HG03439 (cell line): ENCODE measurements around the gene DIPK1B.
"Not testable (repeated sequence)": the region's sequence is repeated elsewhere in the genome, so short reads cannot be mapped to it uniquely, and the experiment has no call there.

Experiments used
- ATAC-seq: cut with Tn5 transposase; IDR thresholded peaks from one replicate; pipeline ENCODE4 v1.9.1; 2021; ENCODE audit warnings: mild to moderate bottlenecking, moderate library complexity; ENCODE audit not compliant: unreplicated experiment

Gene DIPK1B

GRCh38 chr9:136748666-136749611 is 36.6 kb downstream of the DIPK1B start:
- no peak for ATAC-seq

DNA sequence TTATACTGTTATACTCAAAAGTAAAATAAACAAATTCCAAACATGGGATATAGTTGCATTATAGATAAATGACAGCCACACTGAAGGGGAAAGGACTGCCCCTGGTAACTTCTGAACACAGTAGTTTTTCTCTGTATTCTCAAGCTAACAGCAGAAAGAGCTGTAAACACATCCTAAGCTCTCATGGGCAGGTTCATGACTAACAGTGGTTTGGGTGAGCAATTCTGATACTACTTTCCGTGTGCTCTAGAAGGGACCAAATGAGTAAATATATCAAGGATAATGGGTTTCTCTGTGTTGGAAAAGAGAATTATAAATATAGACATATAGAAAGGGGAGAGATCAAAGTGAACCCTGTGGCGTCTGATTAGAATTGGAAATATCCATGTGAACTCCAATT is 38.2 kb downstream of the DIPK1B start:
- ATAC-seq: no peak

DNA sequence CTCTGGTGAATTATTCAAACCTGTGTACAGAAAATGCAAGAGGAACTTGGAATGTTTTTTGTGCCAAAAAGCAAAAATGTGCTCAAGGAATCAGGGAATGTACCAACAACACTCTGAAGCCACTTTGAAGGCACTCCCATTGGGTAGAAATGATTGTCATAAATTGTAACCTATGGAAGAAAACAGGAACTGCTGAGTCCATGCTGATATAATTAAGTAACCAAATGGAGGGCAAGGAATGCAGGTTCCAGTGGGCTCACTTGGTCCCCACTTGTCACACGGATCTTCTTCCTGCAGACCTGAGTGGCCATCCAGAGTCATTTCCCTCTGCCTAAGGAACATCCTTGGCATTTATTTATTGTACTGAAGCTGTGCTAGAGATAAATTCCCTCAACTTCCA is 38.9 kb downstream of the DIPK1B start:
- ATAC-seq: no peak

GRCh38 chr9:136751814-136752213 is 39.4 kb downstream of the DIPK1B start:
- ATAC-seq: no peak

- no peak for ATAC-seq
Measured at GRCh38 chr9:136753371-136754058, 41.1 kb downstream of the DIPK1B start.

DNA sequence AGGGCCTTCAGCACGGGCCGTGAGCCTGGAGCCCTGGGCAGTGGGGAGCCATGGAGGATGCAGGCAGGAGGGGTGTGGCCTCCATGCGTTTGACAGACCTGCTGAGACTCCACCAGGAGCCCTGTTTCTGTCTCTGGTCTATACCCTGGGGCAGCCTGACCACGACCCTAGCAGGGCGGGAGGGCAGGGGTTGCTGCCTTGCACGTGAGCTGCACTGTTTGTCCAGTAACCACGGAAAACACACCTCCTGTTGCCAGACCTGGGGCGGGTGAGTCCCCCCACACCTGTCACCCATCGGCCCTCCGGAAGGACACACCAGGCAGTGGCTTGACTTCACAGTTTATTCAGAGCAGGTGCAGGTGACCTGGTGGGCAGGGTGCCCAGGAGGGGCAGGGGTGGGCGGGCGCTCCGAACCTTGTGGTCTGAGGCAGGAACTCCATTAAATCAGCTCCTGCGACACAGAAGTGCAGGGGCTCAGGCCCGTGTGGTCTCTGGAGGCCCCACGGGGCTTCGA is 41.7 kb downstream of the DIPK1B start:
- ATAC-seq: no peak

DNA sequence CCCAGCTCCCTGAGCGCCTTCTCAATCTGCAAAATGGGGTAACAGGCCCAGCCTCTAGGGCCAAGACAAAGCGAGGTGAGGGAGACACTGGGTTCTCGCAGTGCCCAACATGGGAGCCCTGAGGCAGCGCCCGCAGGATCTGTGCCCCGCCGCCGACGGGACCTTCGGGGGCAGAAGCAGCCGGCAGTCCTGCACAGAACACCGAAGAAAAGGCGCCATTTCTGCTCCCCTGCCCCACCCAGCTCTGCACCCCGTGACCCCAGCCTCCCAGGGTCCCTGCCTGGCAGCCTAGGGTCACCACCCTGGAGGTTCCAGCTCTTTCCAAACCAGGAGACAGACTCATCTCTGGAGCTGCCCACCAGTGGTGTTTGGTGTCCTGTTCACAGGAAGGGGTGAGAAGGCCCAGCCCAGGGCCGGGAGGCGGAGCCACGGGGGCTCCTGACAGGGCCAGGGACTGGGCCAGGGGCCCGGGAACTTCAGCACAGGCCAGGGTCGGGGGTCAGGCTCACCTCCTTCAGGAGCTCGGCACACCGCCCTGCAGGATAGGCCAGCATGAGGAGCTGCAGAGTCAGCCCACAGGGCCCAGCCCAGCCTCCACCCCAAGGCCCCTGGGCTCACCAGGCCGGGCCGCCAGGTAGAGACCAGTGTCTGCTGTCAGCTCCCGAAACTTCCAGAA is 42.4 kb downstream of the DIPK1B start:
- ATAC-seq: no peak

- not testable (repeated sequence) for ATAC-seq
Measured at GRCh38 chr9:136755302-136756133, 43.1 kb downstream of the DIPK1B start.

DNA sequence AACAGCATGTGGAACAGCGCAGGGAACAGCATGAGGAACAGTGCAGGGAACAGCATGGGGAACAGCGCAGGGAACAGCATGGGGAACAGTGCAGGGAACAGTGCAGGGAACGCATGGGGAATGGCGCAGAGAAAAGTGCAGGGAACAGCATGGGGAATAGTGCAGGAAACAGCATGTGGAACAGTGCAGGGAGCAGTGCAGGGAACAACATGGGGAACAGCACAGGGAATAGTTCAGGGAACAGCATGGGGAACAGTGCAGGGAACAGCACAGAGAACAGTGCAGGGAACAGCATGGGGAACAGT is 43.7 kb downstream of the DIPK1B start:
- no peak for ATAC-seq

GRCh38 chr9:136756836-136757235 is 44.5 kb downstream of the DIPK1B start:
- ATAC-seq: no peak

DNA sequence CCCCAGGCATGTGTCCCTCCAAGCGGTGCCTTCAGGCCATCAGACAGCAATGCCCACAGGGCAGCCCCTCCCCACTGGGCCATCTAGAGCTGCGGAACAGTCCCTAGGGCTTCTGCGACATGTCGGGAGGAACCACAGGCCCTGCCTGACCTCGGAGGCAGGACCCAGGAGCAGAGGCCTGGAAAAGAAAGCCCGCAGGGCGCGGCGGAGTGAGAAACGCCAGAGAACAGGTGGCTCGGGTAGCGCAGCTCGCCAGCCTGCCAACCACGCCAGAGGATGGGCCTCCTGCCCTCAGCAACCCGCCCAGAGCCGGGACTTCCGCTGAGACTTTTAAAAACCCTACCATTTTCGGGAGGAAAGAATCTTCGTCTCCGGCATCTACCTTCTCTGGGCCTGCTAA is 45.0 kb downstream of the DIPK1B start:
- no peak for ATAC-seq

GRCh38 chr9:136757751-136758140 is 45.4 kb downstream of the DIPK1B start:
- ATAC-seq: no peak

GRCh38 chr9:136759001-136759400 is 46.6 kb downstream of the DIPK1B start:
- no peak for ATAC-seq

DNA sequence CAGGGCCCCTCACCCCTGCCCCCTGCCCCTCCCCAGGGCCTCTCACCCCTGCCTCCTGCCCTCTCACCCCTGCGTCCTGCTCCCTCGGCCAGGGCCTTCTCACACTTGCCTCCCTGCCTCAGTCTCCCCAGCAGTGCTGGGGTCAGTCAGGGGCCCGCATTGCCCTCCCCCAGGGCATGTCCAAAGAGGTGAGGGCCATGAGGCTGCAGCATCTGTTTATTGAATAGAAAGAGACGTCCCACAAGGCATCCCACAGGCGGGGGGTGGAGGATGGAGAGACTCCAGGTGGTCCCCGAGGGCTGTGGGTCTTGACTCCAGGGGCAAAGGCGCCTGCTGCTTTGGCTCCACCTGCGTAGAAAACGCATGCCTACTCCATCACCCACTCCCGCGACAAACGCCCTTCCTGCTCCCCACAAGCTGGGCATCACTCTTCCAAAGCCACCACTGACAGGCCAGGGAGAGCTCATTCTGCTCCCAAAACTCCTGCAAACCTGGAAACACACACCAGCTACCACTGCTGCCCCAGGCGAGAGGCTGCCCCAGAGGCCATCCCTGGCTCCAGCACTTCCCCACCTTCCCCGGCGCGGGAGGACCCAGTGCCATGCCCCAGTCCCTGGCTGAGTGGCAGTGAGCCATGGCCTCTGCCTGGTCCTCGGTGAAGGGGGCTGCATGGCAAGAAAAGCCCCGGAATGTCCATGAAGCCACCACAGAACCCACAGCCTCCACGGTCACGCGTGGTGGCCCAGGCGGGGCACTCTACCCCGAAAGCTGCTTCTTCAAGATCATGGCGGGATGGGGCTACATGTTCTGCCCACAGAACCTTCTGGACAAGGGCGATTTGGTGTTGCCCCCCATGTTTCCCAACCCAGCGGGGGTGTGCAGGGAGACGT is 47.3 kb downstream of the DIPK1B start:
- no peak for ATAC-seq

- ATAC-seq: no peak
Measured at GRCh38 chr9:136760424-136760823, 48.1 kb downstream of the DIPK1B start.

DNA sequence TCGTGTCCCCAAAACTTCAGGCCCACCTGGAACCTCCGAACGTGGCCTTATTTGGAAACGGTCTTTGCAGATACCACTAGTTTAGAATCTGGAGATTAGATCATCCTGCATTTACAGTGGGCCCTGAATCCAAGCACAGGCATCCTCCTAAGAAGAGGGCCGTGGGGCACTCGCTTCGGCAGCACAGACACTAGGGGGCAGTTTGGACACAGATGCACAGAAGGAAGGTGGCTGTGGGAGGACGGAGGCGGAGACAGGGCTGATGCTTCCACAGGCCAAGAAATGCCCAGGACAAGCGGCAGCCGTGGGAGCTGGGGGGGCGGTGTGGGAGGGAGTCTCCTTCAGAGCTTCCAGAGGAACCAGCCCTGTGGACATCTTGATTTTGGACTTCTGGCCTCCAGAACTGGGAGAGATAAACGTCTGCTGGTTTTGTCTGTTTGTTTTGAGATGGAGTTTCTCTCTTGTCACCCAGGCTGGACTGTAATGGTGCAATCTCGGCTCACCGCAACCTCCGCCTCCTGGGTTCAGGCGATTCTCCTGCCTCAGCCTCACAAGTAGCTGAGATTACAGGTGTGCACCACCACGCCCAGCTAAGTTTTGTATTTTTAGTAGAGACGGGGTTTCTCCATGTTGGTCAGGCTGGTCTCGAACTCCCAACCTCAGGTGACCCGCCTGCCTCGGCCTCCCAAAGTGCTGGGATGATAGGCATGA is 48.6 kb downstream of the DIPK1B start:
- not testable (repeated sequence) for ATAC-seq

DNA sequence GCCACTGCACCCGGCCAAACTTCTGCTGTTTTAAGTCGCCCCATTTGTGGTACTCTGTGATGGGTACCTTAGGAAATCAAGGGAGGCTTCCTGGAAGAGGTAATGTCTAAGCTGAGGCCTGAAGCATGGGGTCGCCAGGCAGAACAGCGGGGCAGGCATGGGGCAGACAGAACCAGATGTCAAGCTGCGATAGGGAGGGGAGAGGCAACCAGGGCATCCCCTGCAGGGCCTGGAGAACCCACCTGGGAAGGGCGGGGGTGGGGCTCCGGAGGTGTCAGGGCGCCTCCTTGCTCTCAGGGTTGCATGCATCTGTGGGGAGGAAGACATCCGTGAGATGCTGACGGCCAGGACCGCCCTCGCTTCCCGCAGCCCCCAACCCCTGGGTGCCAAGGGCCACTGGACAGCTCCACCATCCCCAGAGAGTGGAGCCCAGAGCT is 49.2 kb downstream of the DIPK1B start:
- ATAC-seq: no peak

DNA sequence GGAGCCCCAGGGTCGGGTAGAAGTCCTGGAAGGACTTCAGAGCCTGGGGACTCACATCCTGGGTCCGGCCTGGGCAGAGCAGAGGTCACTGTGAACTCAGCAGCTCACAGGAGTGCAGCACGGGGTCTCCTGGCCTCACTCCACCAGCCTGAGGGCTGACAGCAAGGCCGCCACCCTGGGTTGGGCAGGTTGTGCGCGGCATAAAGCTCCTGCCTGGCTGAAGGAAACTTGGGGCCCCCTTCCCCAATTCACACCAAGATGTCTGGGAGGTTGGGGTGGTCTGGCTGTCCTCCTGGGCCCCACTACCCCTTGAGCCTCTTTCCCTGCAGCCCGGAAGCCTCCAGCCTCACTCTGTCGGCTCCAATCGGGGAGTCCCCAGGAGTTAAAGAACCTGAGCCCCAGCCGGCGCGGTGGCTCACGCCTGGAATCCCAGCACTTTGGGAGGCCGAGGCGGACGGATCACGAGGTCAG is 49.9 kb downstream of the DIPK1B start:
- ATAC-seq: no peak
